Bone marrow (tissue), 2 donors: ENCODE measurements around the gene ELN.
"Not testable (repeated sequence)": the region's sequence is repeated elsewhere in the genome, so short reads cannot be mapped to it uniquely, and the experiment has no call there.

Experiments used
- DNase-seq, 2 donors: peaks; one replicate each; lab custom pipeline; 2025; lab: John Stamatoyannopoulos, UW

Gene ELN

GRCh38 chr7:74027683-74028320 is at the start of gene ELN:
ELN (plus strand) TSS chr7:74028173; CDS start chr7:74028188, 15 bp downstream.
- no peak for DNase-seq

GRCh38 chr7:73978661-73979563 is 49.1 kb upstream of the ELN start:
- no peak for DNase-seq

DNA sequence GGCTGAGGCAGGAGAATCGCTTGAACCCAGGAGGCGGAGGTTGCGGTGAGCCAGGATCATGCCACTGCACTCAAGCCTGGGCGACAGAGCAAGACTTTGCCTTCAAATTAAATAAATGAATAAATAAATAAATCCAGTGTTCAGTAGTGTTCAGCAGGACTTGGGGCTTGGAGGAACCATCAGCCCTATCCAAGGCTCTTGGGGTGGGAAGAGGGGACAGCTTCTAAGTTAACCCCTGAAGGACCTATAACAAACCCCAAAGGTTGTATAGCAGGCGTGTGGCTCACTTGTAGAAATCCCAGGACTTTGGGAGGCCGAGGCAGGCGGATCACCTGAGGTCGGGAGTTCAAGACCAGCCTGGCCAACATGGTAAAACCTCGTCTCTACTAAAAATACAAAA is 48.3 kb upstream of the ELN start:
- not testable (repeated sequence) for DNase-seq

GRCh38 chr7:73980206-73980605 is 47.8 kb upstream of the ELN start:
- DNase-seq: no peak

- no peak for DNase-seq
These were observed 46.0 kb upstream of the ELN start for GRCh38 chr7:73981933-73982332.

- DNase-seq: no peak
These were observed 44.4 kb upstream of the ELN start for GRCh38 chr7:73983437-73984164.

DNA sequence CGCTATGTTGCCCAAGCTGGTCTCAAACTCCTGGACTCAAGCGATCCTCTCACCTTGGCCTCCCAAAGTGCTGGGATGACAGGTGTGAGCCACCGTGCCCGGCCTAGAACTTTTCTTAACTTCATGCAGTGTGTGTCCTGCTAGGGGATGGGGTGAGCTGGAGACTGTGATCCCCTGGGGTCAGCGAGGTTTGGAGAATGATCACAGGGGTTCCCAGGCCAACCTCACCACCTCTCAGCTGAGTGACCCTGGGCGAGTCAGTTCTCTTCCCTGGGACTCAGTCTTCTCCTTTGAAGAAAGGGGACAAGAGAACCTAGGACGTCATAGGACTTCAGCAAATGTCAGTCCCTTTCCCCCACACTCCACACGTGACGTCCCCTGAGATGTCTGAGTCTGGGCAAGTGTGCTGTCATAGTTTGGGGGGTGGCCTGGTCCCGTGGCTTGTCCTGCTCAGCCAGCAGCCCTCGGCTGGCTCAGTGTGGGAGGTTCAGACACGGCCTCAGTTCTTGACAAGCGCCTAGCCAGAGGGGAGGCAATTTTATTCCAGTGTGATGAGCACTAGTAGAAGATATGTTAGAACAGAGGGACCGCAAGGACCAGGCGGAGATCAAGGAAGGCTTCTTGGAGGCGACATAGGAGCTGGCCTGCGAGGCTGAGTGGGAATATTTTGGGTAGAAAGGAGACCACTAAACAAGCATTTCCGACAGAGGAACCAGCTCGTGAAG is 43.3 kb upstream of the ELN start:
- no peak for DNase-seq

- no peak for DNase-seq
These were observed 42.2 kb upstream of the ELN start for GRCh38 chr7:73985737-73986141.

- DNase-seq: no peak
These were observed 41.8 kb upstream of the ELN start for GRCh38 chr7:73986158-73986631.

DNA sequence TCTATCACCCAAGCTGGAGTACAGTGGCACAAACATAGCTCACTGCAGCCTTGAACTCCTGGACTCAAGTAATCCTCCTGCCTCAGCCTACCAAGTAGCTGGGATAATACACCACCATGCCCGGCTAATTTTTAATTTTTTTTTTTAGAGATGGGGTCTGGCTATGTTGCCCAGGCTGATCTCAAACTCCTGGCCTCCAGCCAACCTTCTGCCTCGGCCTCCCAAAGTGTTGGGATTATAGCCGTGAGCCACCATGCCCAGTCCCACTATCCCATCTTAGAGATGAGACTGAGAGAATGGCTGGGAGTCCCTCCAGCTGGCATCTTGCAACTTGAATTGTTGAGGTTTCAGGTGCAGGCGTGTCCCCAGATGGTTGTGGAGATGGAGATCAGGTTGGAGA is 40.7 kb upstream of the ELN start:
- no peak for DNase-seq

- no peak for DNase-seq
These were observed 39.8 kb upstream of the ELN start for GRCh38 chr7:73988197-73988596.

GRCh38 chr7:73991522-73992100 is 36.4 kb upstream of the ELN start:
- DNase-seq: no peak

GRCh38 chr7:73992101-73992562 is 35.8 kb upstream of the ELN start:
- DNase-seq: no peak

- no peak for DNase-seq
These were observed 34.0 kb upstream of the ELN start for GRCh38 chr7:73994023-73994422.

DNA sequence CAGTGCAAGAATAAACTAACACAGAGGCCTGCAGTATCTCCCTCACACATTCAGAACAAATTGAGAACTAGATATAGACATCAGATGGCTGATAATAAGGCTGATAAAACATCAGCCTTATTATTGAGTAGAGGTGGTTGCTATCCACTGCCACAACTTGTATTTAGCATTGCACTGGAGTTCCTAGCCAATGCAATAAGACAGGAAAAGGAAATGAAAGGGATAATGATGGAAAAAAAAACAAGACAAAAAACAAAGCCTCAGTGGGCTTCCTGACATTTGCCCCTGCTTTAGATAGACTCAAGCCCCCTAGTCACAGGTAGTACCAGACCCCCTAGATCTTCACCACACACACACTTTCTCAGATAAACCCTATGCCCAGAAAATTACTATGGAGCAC is 33.2 kb upstream of the ELN start:
- DNase-seq: no peak

DNA sequence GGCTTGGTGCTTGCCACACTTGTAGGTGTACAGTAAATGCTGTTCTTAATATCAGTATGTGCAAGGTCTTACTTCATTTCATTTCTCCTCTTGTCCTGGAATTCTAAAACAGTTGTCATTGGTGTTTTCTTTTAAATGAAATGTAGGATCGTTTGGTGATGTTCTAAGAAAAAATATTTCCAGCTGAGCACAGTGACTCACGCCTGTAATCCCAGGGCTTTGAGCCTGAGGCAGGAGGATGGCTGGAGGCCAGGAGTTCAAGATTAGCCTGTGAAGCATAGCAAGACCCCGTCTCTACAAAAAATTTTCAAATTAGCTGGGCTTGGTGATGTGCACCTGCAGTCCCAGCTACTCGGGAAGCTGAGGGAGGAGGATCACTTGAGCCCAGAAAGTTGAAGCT is 32.6 kb upstream of the ELN start:
- no peak for DNase-seq

- DNase-seq: no peak
These were observed 32.0 kb upstream of the ELN start for GRCh38 chr7:73995821-73996511.

DNA sequence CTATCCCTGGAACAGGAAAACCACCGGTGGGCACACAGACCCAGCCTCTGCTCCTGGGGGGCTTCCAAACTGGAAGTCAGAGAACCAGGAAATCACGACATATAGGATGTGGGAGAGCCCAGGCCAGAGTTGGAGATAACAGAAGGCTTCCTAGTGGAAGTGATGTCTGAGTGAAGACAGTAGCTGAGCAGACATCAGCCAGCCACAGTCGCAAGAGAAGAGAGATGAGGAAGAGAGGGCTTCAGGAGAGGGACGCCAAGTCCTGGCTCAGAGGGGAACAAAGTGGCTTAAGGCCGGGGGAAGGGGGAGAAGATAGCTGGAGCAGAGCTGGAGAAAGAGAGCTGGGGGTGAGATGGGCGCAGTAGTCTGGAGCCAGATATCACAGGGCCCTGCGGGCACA is 30.9 kb upstream of the ELN start:
- DNase-seq: no peak

DNA sequence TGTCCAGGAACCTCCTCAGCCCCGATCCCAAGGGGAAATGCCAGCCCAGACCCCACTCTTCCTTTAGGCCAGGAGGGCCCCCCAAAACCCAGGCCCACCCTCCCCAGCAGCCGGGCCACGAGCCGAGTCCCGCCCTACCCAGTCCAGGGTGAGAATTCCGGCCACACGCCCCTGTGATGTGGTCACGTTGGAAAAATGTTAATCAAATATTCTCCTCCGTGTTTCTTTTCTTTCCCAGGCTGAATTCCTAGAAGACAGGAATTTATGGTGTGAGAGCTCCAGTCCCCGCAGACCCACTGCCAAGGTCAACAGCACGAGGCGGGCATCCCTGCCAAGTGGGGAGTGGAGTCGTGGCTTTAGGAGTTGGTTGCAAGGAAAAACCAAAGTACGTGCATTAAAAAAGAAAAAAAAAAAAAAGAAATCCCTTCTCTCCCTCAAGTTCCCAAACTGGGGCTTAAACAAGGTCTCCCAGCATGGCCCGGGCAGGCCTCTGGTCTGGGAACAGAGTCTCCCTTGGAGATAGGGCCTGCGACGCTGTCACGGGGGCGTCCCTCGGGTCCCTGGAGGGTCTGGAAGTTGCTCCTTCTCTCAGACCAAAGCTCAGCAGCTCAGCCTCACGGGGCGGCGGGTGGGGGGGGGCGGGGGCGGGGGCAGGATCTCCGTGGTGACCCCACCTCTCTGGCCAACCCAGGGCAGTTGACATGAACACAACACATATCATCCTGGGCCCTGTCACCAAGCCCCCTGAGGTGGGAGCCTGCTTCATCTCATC is 28.1 kb upstream of the ELN start:
- no peak for DNase-seq

DNA sequence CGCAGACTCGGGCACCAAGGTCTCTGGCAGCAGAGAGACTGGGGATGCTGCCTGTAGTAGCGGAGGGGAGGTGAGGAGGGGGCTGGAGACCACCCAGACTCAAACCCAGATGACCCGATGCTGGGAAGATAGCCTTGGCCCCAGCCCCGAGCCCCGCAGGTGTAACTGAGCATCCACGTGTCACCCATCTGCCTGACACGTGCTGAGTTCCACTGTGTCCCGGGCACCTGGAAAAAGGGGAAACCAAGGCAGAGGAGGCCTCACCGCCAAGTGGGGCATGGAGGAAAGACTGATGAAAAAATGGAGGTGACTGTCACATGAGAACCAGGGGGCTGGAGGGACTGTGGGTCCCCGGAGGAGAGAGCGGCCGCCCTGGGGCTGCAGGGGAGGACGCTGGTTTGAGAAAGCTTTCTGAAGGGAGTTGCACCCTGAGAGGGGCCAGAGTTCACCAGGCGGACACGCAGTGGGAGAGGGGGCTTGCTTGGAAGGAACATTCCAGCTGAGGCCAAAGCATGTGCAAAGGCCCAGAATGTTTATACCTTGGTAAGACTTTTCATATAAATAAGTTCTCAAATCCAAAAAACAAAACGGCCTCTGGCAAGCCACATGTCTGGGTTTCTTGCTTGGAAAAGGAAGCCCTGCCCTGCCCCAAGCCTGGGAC is 27.4 kb upstream of the ELN start:
- no peak for DNase-seq
